ENCODE results near the gene CAB39L.

CAB39L gene

DNA sequence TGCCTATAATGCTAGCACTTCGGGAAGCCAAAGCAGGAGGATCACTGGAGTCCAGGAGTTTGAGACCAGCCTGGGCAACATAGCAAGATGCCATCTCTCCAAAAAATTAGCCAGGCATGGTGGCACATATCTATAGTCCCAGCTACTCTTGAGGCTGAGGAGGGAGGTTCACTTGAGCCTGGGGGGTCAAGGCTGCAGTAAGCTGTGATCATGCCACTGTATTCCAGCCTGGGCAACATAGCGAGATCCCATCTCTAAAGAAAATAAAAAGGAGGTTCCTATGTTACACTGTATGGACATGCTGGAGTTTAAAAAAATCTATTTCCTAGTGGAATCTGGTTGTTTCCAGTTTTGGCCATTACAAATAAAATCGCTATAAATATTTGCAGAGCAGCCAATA, 2.6 kb downstream of the CAB39L start:
- no peak for DNase-seq (ENCODE audit: low spot score)

DNA sequence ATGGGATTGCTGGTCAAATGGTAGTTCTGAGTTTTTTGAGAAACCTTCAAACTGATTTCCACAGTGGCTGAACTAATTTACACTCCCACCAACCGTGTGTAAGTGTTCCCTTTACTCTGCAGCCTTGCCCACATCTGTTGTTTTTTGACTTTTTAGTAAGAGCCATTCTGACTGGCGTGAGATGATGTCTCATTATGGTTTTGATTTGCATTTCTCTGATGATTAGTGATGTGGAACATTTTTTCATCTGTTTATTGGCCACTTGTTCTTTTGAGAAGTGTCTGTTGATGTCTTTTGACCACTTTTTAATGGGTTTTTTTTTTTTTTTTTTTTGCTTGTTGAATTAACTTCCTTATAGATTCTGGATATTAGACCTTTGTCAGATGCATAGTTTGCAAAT, 4.3 kb downstream of the CAB39L start:
- no peak for DNase-seq (ENCODE audit: low spot score)

DNA sequence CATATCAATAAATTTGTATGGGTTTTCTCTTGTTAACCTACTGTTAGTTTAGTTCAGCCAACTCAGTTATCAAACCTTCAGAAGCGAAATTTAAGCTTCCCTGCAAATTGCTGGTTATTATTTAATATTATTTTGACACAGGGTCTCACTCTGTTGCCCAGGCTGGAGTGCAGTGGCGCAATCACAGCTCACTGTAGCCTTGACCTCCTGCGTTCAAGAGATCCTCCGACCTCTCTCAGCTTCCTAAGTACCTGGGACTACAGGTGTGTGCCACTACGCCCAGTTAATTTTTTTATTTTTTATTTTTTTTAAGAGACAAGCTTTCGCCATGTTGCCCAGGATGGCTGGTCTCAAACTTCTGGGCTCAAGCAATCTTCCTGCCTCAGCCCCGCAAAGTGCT, 6.2 kb downstream of the CAB39L start:
- no peak for DNase-seq (ENCODE audit: low spot score)

DNA sequence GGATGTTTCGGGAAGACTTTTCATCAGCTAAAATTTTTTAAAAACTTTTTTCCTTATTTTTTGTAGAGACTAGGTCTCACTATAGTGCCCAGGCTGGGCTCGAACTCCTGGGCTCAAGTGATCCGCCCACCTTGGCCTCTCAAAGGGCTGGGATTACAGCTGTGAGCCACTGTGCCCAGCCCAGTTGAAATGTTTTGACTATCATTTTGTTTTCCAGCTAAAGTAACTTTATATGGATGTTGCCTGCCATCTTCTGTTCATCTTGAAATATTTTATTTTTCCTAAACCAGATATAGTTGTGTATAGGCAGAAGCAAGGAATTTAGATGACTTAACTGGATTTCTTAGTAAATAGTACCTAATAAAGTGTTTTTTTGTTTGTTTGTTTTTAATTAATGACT, 7.0 kb downstream of the CAB39L start:
- peak; percentile 27 for DNase-seq (ENCODE audit: low spot score)

GRCh38 chr13:49435992-49436391, 7.9 kb downstream of the CAB39L start:
- DNase-seq (ENCODE audit: low spot score), result peak; percentile 45

GRCh38 chr13:49429121-49429520, 14.7 kb downstream of the CAB39L start:
- DNase-seq (ENCODE audit: low spot score), result no peak

- DNase-seq (ENCODE audit: low spot score), result no peak
Measured at GRCh38 chr13:49428041-49428763, 15.7 kb downstream of the CAB39L start.

- no peak for DNase-seq (ENCODE audit: low spot score)
Measured at GRCh38 chr13:49424011-49424560, 19.8 kb downstream of the CAB39L start.

DNA sequence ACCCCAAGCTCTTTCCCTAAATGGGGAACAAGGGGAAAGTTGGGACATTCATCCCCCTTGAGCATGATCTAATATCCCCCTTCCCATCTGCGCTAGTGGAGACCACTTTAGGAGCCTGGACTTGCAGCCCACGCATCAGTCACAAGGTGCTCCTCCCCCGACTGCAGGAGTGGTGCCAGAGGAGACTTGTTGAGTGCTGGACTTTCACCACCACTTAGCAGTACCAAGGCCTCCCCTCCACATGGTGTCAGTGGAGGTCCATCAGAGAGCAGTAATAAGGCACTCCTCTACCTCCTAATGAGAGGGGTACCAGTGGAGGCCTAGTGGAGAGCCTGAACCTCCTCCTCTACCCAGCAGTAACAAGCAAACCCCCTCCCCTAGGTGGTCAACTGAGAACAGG, 22.5 kb downstream of the CAB39L start:
- no peak for DNase-seq (ENCODE audit: low spot score)

GRCh38 chr13:49419276-49419675, 24.6 kb downstream of the CAB39L start:
- no peak for DNase-seq (ENCODE audit: low spot score)

DNA sequence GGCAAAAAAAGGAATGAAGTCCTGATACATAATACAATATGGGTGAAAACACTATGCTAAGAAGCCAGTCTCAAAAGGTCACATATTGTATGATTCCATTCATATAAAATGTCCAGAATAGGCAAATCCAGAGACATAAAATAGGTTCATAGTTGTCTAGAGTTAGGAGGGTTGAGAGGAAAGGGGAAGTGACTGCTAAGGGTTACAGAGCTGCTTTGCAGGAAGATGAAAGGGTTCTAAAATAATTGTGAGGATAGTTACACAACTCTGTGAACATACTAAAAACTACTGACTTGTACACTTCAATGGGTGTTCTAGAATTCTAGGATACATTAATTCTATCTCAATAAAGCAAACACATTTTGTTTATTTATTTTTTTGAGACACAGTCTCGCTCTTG, 25.7 kb downstream of the CAB39L start:
- DNase-seq (ENCODE audit: low spot score), result no peak

DNA sequence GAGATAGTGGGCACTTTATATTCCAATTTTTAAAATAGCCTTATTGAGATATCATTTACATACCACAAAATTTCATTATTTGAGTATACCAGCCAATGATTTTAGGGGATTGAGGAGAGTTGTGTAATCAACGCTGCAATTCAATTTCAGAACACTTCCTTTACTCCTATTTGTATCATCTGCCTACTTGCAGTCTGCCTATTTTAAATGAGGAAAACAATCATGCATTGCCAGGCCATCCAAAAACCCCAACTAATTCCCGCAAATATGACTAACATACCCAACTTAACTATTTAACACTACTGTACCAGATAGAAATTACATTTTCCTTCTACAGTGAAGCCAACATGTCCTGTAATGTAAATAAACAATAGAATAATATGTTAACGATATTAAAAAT, 26.7 kb downstream of the CAB39L start:
- DNase-seq (ENCODE audit: low spot score), result no peak

GRCh38 chr13:49412749-49413148, 31.1 kb downstream of the CAB39L start:
- DNase-seq (ENCODE audit: low spot score), result no peak

- DNase-seq (ENCODE audit: low spot score), result no peak
Measured at GRCh38 chr13:49411353-49411752, 32.5 kb downstream of the CAB39L start.

- no peak for DNase-seq (ENCODE audit: low spot score)
Measured at GRCh38 chr13:49410477-49410876, 33.4 kb downstream of the CAB39L start.

GRCh38 chr13:49410006-49410405, 33.9 kb downstream of the CAB39L start:
- DNase-seq (ENCODE audit: low spot score), result no peak

- DNase-seq (ENCODE audit: low spot score), result no peak
Measured at GRCh38 chr13:49409008-49409407, 34.9 kb downstream of the CAB39L start.

DNA sequence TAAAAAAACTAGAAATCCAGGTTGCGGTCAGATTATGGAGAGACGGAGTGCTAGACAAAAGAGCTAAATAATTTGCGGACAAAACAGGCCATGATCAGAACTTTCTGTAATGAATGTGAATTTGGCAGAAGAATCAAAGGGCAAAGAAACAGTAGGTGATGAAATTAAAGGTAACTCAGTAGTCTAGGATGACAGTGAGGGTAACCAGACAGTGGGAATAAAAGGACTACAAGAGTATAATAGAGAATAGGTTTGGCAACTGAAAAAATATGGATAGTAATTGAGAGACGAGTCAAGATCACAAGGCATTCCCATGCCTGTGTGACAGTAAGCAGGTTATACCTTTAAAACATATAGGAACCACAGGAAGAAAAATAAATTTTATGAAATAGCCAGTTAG, 35.9 kb downstream of the CAB39L start:
- no peak for DNase-seq (ENCODE audit: low spot score)

DNA sequence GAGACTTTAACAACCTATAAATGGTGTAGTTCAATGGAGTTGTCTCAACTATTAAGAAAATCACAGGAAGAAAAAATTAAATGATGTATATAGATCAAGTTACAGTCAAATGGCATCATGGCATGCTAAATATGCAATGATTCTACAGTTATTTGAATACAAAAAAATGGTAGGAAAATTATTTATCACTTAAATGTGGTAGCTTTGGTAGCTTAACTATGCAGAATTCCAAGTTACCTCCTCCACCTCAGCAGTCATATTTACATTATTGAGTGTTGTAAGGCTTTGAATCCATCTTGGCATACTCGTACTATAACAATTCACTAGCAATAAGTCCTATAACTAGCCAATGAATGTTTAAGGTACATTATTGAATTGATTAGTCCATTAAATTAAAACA, 36.8 kb downstream of the CAB39L start:
- DNase-seq (ENCODE audit: low spot score), result no peak

- DNase-seq (ENCODE audit: low spot score), result no peak
Measured at GRCh38 chr13:49404703-49405020, 39.2 kb downstream of the CAB39L start.

GRCh38 chr13:49403996-49404702, 39.7 kb downstream of the CAB39L start:
- no peak for DNase-seq (ENCODE audit: low spot score)

DNA sequence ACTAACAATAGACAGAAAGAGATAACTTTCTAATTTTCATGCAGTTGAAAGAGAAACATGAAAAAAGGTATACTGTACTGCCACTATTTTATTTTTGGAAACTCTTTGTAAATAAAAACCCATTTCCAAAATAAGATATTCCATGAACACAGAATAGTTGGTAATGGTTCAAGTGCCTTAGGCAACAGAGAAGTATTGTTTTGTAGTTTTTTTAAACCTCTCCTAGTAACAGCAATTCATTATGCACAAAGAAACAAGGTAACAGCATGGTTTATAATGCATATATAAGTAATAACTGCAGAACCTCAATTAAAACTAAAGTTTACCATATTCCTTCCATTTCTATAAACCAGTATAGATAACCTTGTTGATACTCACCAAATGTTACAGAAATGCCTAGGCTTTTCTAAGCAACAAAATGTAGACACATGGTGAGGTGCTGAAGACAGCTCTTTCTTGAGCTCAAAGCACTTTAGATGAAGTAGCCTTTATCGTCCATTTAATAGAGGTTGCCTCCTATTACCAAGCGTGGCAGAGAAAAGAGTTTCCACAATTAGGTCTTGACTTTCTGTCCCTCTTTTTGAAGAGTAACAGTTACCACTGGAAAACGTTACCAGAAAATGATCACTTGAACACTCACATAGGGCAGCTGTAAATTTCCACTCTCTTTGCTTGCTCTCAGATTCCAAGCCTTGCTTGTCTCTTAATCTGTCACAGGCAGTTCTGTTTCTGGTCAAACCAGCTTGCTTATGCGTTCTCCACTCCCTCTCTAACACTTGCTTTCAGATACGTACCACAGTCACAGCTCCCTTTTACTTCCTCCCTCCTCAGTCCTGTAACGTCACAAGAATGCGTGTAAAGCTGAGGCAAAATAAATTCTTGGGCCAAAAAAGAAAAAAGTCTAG, 42.9 kb downstream of the CAB39L start:
- no peak for DNase-seq (ENCODE audit: low spot score)

All from COLO829 (cell line).